ENCODE data around the gene SLC25A22.

SLC25A22 gene

GRCh38 chr11:815675-816432, 17.8 kb upstream of the SLC25A22 start:
- H3K4me3 ChIP-seq (ENCODE audit: low read length): no peak overlapping the region
- DNase-seq (ENCODE audit: low read depth): no peak
- TF ChIP-seq CTCF (IDR thresholded peaks at IDR 0.05; ENCODE audit: insufficient read depth, low read depth, low read length, missing control alignments): no peak

GRCh38 chr11:813456-814096, 15.5 kb upstream of the SLC25A22 start:
- no peak for DNase-seq (ENCODE audit: low read depth)
- TF ChIP-seq CTCF (IDR thresholded peaks at IDR 0.05; ENCODE audit: insufficient read depth, low read depth, low read length, missing control alignments): no peak
- H3K4me3 ChIP-seq (ENCODE audit: low read length): no peak overlapping the region

- no peak for TF ChIP-seq CTCF (IDR thresholded peaks at IDR 0.05; ENCODE audit: insufficient read depth, low read depth, low read length, missing control alignments)
- no peak for DNase-seq (ENCODE audit: low read depth)
- H3K4me3 ChIP-seq (ENCODE audit: low read length): no peak overlapping the region
Observed at GRCh38 chr11:813072-813455, 15.0 kb upstream of the SLC25A22 start.

GRCh38 chr11:812390-812789, 14.3 kb upstream of the SLC25A22 start:
- no peak for TF ChIP-seq CTCF (IDR thresholded peaks at IDR 0.05; ENCODE audit: insufficient read depth, low read depth, low read length, missing control alignments)
- DNase-seq (ENCODE audit: low read depth): no peak
- H3K4me3 ChIP-seq (ENCODE audit: low read length): no peak overlapping the region

- peak; percentile 50 for DNase-seq (ENCODE audit: low read depth)
- peak; percentile 20 for TF ChIP-seq CTCF (IDR thresholded peaks at IDR 0.05; ENCODE audit: insufficient read depth, low read depth, low read length, missing control alignments)
- H3K4me3 ChIP-seq (ENCODE audit: low read length): peak overlapping the region; percentile 92
Observed at GRCh38 chr11:811446-812245, 13.6 kb upstream of the SLC25A22 start.

- DNase-seq (ENCODE audit: low read depth): no peak
- peak overlapping the region; percentile 92 for H3K4me3 ChIP-seq (ENCODE audit: low read length)
- TF ChIP-seq CTCF (IDR thresholded peaks at IDR 0.05; ENCODE audit: insufficient read depth, low read depth, low read length, missing control alignments): no peak
Observed at GRCh38 chr11:810040-810567, 12.0 kb upstream of the SLC25A22 start.
